ENCODE measurements around the gene TYW5. TPM values are rescaled to one million over a fixed set of nuclear protein-coding genes. Genes with fewer than 3 reads are reported as not detected.

Gene TYW5
- total RNA-seq, 1 experiment from 2014 or later = 13.5 TPM

- ChIA-PET CTCF (interaction anchor here (0.9 to 1.0 kb wide), 2 partner anchors 215 to 526 kb away, joined by 3 read pairs; no protein-coding TSS in a partner anchor), POLR2A (no interaction called here)
- ATAC-seq = peak; percentile 63
- Mint-ChIP-seq H3K4me1 (peaks cover 28% of the 10 kb centered on the region), H3K9me3 (no peaks in the 10 kb centered on the region), H3K27me3 (ENCODE audit: low read depth) (no peaks in the 10 kb centered on the region), H3K36me3 (peaks cover 21% of the 10 kb centered on the region), H3K4me3 (peak overlapping the region; percentile 99), H3K27ac (peak overlapping the region; percentile 96)
- TF ChIP-seq SP1 (CRISPR knock-in tag; conservative IDR thresholded peaks at IDR 0.05) (no peak), GABPB1 (CRISPR knock-in tag; IDR thresholded peaks at IDR 0.05) (no peak), MXD4 (CRISPR knock-in tag; IDR thresholded peaks at IDR 0.05; ENCODE audit: borderline replicate concordance) (no peak)
- TF ChIP-seq, protein P1, sequence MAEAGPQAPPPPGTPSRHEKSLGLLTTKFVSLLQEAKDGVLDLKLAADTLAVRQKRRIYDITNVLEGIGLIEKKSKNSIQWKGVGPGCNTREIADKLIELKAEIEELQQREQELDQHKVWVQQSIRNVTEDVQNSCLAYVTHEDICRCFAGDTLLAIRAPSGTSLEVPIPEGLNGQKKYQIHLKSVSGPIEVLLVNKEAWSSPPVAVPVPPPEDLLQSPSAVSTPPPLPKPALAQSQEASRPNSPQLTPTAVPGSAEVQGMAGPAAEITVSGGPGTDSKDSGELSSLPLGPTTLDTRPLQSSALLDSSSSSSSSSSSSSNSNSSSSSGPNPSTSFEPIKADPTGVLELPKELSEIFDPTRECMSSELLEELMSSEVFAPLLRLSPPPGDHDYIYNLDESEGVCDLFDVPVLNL (CRISPR knock-in tag; IDR thresholded peaks at IDR 0.05; ENCODE audit: borderline replicate concordance, low read depth) = no peak
- DNase-seq (ENCODE audit: low spot score) = no peak
These were observed 318 bp downstream of the TYW5 start for GRCh38 chr2:199955007-199955338.

GRCh38 chr2:199951023-199951422 is 4.3 kb downstream of the TYW5 start:
- H3K4me1 Mint-ChIP-seq = peaks cover 9% of the 10 kb centered on the region
- no peaks in the 10 kb centered on the region for H3K9me3 Mint-ChIP-seq
- H3K27me3 Mint-ChIP-seq (ENCODE audit: low read depth) = no peaks in the 10 kb centered on the region
- no peak overlapping the region for H3K27ac Mint-ChIP-seq
- ChIA-PET POLR2A (no interaction called here), CTCF (no interaction called here)
- no peak overlapping the region for H3K4me3 Mint-ChIP-seq
- peaks cover 23% of the 10 kb centered on the region for H3K36me3 Mint-ChIP-seq
- ATAC-seq (no peak), DNase-seq (ENCODE audit: low spot score) (no peak)
- TF ChIP-seq E2F1 (CRISPR knock-in tag; IDR thresholded peaks at IDR 0.05) (no peak), CTCF (IDR thresholded peaks at IDR 0.05) (no peak), ATF2 (CRISPR knock-in tag; IDR thresholded peaks at IDR 0.05; ENCODE audit: borderline replicate concordance, low read depth) (no peak), OVOL2 (CRISPR knock-in tag; IDR thresholded peaks at IDR 0.05; ENCODE audit: borderline replicate concordance) (no peak), ERG (CRISPR knock-in tag; IDR thresholded peaks at IDR 0.05) (no peak), ZNF138 (CRISPR knock-in tag; conservative IDR thresholded peaks at IDR 0.05) (no peak), PREB (CRISPR knock-in tag; IDR thresholded peaks at IDR 0.05; ENCODE audit: borderline replicate concordance) (no peak), ZNF121 (CRISPR knock-in tag; IDR thresholded peaks at IDR 0.05) (no peak), ZNF281 (CRISPR knock-in tag; IDR thresholded peaks at IDR 0.05) (no peak), NFATC4 (CRISPR knock-in tag; IDR thresholded peaks at IDR 0.05) (no peak), IRF2 (CRISPR knock-in tag; IDR thresholded peaks at IDR 0.05; ENCODE audit: borderline replicate concordance, low read depth) (no peak), GRHL2 (CRISPR knock-in tag; IDR thresholded peaks at IDR 0.05; ENCODE audit: insufficient replicate concordance, severe bottlenecking) (no peak), SP1 (CRISPR knock-in tag; conservative IDR thresholded peaks at IDR 0.05) (no peak), RELA (CRISPR knock-in tag; IDR thresholded peaks at IDR 0.05; ENCODE audit: borderline replicate concordance) (no peak)
- TF ChIP-seq, protein P1 (CRISPR knock-in tag; IDR thresholded peaks at IDR 0.05; ENCODE audit: borderline replicate concordance, low read depth) = no peak
- TF ChIP-seq, protein P2, sequence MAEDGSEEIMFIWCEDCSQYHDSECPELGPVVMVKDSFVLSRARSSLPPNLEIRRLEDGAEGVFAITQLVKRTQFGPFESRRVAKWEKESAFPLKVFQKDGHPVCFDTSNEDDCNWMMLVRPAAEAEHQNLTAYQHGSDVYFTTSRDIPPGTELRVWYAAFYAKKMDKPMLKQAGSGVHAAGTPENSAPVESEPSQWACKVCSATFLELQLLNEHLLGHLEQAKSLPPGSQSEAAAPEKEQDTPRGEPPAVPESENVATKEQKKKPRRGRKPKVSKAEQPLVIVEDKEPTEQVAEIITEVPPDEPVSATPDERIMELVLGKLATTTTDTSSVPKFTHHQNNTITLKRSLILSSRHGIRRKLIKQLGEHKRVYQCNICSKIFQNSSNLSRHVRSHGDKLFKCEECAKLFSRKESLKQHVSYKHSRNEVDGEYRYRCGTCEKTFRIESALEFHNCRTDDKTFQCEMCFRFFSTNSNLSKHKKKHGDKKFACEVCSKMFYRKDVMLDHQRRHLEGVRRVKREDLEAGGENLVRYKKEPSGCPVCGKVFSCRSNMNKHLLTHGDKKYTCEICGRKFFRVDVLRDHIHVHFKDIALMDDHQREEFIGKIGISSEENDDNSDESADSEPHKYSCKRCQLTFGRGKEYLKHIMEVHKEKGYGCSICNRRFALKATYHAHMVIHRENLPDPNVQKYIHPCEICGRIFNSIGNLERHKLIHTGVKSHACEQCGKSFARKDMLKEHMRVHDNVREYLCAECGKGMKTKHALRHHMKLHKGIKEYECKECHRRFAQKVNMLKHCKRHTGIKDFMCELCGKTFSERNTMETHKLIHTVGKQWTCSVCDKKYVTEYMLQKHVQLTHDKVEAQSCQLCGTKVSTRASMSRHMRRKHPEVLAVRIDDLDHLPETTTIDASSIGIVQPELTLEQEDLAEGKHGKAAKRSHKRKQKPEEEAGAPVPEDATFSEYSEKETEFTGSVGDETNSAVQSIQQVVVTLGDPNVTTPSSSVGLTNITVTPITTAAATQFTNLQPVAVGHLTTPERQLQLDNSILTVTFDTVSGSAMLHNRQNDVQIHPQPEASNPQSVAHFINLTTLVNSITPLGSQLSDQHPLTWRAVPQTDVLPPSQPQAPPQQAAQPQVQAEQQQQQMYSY (CRISPR knock-in tag; IDR thresholded peaks at IDR 0.05) = no peak

Measured in WTC11 (cell line).